HepG2 (cell line): ENCODE measurements around the gene UCKL1. TPM values are rescaled to one million over a fixed set of nuclear protein-coding genes. Genes with fewer than 3 reads are reported as not detected.

Source experiments
- BORCS8-MEF2B ChIP-seq: sonication (generic); formaldehyde crosslinking; IDR thresholded peaks from 2 replicates; pipeline ENCODE4 v1.8.0; 2022; ENCODE audit warnings: mild to moderate bottlenecking, missing genetic modification reagents
- CC2D1A ChIP-seq: sonication (generic); formaldehyde crosslinking; IDR thresholded peaks from 2 replicates; pipeline ENCODE4 v1.8.1; 2023; ENCODE audit warnings: mild to moderate bottlenecking, missing genetic modification reagents
- GATAD2A ChIP-seq: IDR thresholded peaks from 2 replicates; pipeline ENCODE4 v1.6.1; 2016
- HDAC1 ChIP-seq: sonication (generic); formaldehyde crosslinking; IDR thresholded peaks from 2 replicates; pipeline ENCODE4 v1.5.1; 2020; ENCODE audit warnings: mild to moderate bottlenecking, missing genetic modification reagents
- HNRNPLL ChIP-seq: fragments of 200-400 bp; formaldehyde crosslinking; IDR thresholded peaks from 2 replicates; pipeline ENCODE4 v1.6.1; 2017; ENCODE audit warnings: mild to moderate bottlenecking, low read depth, low read length; ENCODE audit not compliant: poor library complexity, severe bottlenecking
- HNRNPUL1 ChIP-seq: fragments of 200-400 bp; formaldehyde crosslinking; IDR thresholded peaks from 2 replicates; pipeline ENCODE4 v1.6.1; 2017; ENCODE audit warnings: low read depth, mild to moderate bottlenecking, low read length, moderate library complexity
- HOXA5 ChIP-seq: sonication (generic); formaldehyde crosslinking; IDR thresholded peaks from 2 replicates; pipeline ENCODE4 v1.4.0; 2020; ENCODE audit warnings: missing genetic modification reagents
- KDM2A ChIP-seq: sonication (generic); formaldehyde crosslinking; IDR thresholded peaks from 2 replicates; pipeline ENCODE4 v1.4.0; 2020; ENCODE audit warnings: low read depth, missing genetic modification reagents, borderline replicate concordance
- KDM3A ChIP-seq: IDR thresholded peaks from 2 replicates; pipeline ENCODE4 v1.6.1; 2018; ENCODE audit warnings: low read depth, missing compliant biosample characterization
- KDM5B ChIP-seq: sonication (generic); formaldehyde crosslinking; IDR thresholded peaks from 2 replicates; pipeline ENCODE4 v1.4.0; 2020; ENCODE audit warnings: missing genetic modification reagents, mild to moderate bottlenecking, borderline replicate concordance
- MED1 ChIP-seq: sonication (generic); formaldehyde crosslinking; IDR thresholded peaks from 2 replicates; pipeline ENCODE4 v1.4.0; 2020; ENCODE audit warnings: missing genetic modification reagents
- MXI1 ChIP-seq: IDR thresholded peaks from 3 replicates; pipeline ENCODE4 v1.6.1; 2012; ENCODE audit warnings: low read depth, low read length, inconsistent platforms, borderline replicate concordance
- NFIB ChIP-seq: sonication (generic); formaldehyde crosslinking; IDR thresholded peaks from 2 replicates; pipeline ENCODE4 v1.9.0; 2021; ENCODE audit warnings: missing genetic modification reagents, mild to moderate bottlenecking, borderline replicate concordance
- NR2C2 ChIP-seq: sonication (generic); formaldehyde crosslinking; IDR thresholded peaks from 2 replicates; pipeline ENCODE4 v1.4.0; 2020; ENCODE audit warnings: missing genetic modification reagents, mild to moderate bottlenecking, moderate library complexity, borderline replicate concordance
- PLRG1 ChIP-seq: fragments of 450-650 bp; conservative IDR thresholded peaks from 2 replicates; pipeline ENCODE4 v1.6.1; 2016
- POGZ ChIP-seq: sonication (generic); formaldehyde crosslinking; IDR thresholded peaks from 2 replicates; pipeline ENCODE4 v1.4.0; 2020; ENCODE audit warnings: mild to moderate bottlenecking, missing genetic modification reagents
- RELA ChIP-seq: sonication (generic); formaldehyde crosslinking; IDR thresholded peaks from 2 replicates; pipeline ENCODE4 v1.4.0; 2020; ENCODE audit warnings: missing genetic modification reagents
- RFX1 ChIP-seq: fragments of 450-650 bp; IDR thresholded peaks from 2 replicates; pipeline ENCODE4 v1.6.1; 2017
- SKI ChIP-seq: fragments of 450-650 bp; IDR thresholded peaks from one replicate; pipeline ENCODE4 v1.6.1; 2018; ENCODE audit warnings: mild to moderate bottlenecking; ENCODE audit not compliant: partially characterized antibody
- SNAPC2 ChIP-seq: sonication (generic); formaldehyde crosslinking; IDR thresholded peaks from 2 replicates; pipeline ENCODE4 v1.8.1; 2022; ENCODE audit warnings: mild to moderate bottlenecking, missing genetic modification reagents
- TEAD2 ChIP-seq: sonication (generic); formaldehyde crosslinking; IDR thresholded peaks from 2 replicates; pipeline ENCODE4 v1.9.0; 2021; ENCODE audit warnings: missing genetic modification reagents
- U2AF2 ChIP-seq: fragments of 200-400 bp; formaldehyde crosslinking; IDR thresholded peaks from 2 replicates; pipeline ENCODE4 v1.6.1; 2017; ENCODE audit warnings: low read depth, mild to moderate bottlenecking, low read length
- ZFP36 ChIP-seq: fragments of 150-350 bp; IDR thresholded peaks from 2 replicates; pipeline ENCODE4 v1.6.1; 2018; ENCODE audit warnings: borderline replicate concordance, low read length, low read depth; ENCODE audit not compliant: partially characterized antibody
- ZHX1 ChIP-seq: sonication (generic); formaldehyde crosslinking; IDR thresholded peaks from 2 replicates; pipeline ENCODE4 v1.8.1; 2022; ENCODE audit warnings: low read depth, mild to moderate bottlenecking, missing genetic modification reagents
- ZNF205 ChIP-seq: IDR thresholded peaks from 2 replicates; pipeline ENCODE4 v1.6.1; 2018; ENCODE audit warnings: missing biosample characterization, missing genetic modification reagents
- ZNF598 ChIP-seq: sonication (generic); formaldehyde crosslinking; IDR thresholded peaks from 2 replicates; pipeline ENCODE4 v1.5.1; 2020; ENCODE audit warnings: mild to moderate bottlenecking, missing genetic modification reagents, borderline replicate concordance
- ZNF607 ChIP-seq: sonication (generic); formaldehyde crosslinking; IDR thresholded peaks from 2 replicates; pipeline ENCODE4 v1.5.1; 2020; ENCODE audit warnings: missing genetic modification reagents, mild to moderate bottlenecking, borderline replicate concordance
- ZNF788 ChIP-seq: sonication (generic); formaldehyde crosslinking; IDR thresholded peaks from 2 replicates; pipeline ENCODE4 v1.5.0; 2020; ENCODE audit warnings: mild to moderate bottlenecking, missing genetic modification reagents, borderline replicate concordance
- polyA plus RNA-seq, 8 experiments: library from polyadenylated mRNA; depleted of rRNA in 3 of 8; stranded (reverse) in 7 of 8; unstranded in 1 of 8; fragments of >200 nt; fragmentation: Illumina TruSeq in 4 of 8; extraction: Trizol in 4 of 8; gene quantifications; 2 replicates each; pipeline versions ENCODE4 v1.2.1 to v1.2.3, GENCODE V29; 2011 to 2016; ENCODE audit warnings: low read depth in 4 of 8, missing spikeins in 1 of 8, mixed read lengths in 1 of 8; ENCODE audit not compliant: insufficient read depth in 1 of 8
- total RNA-seq, 5 experiments: library from RNA; depleted of rRNA; stranded (reverse); fragments of >200 nt; fragmentation: Illumina TruSeq; extraction: Trizol; gene quantifications; 2 replicates each; pipeline ENCODE4 v1.2.3, GENCODE V29; 2016; ENCODE audit warnings: low read depth in 1 of 5
- TF ChIP-seq, protein P1 (sequence below): sonication (generic); formaldehyde crosslinking; IDR thresholded peaks from 2 replicates; pipeline ENCODE4 v1.4.0; 2020; ENCODE audit warnings: mild to moderate bottlenecking, missing genetic modification reagents

The UCKL1 gene
- total and polyA plus RNA-seq, 2 of the 13 experiments (the other 11 are each of a cell fraction or from before 2014, with no cell fraction given): 50.2 to 126 TPM

- peak; percentile 85 for TF ChIP-seq MED1 (CRISPR knock-in tag)
- TF ChIP-seq, protein P1, sequence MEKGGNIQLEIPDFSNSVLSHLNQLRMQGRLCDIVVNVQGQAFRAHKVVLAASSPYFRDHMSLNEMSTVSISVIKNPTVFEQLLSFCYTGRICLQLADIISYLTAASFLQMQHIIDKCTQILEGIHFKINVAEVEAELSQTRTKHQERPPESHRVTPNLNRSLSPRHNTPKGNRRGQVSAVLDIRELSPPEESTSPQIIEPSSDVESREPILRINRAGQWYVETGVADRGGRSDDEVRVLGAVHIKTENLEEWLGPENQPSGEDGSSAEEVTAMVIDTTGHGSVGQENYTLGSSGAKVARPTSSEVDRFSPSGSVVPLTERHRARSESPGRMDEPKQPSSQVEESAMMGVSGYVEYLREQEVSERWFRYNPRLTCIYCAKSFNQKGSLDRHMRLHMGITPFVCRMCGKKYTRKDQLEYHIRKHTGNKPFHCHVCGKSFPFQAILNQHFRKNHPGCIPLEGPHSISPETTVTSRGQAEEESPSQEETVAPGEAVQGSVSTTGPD (CRISPR knock-in tag): no peak; the same call in 1 of the 2 replicates
- no peak for TF ChIP-seq CC2D1A (CRISPR knock-in tag)
- TF ChIP-seq ZNF607 (CRISPR knock-in tag): no peak
- TF ChIP-seq GATAD2A: peak; percentile 87
- peak; percentile 91; the same call in 1 of the 2 replicates for TF ChIP-seq KDM5B (CRISPR knock-in tag)
- peak; percentile 90; the same call in 1 of the 2 replicates for TF ChIP-seq KDM3A (CRISPR knock-in tag)
- no peak for TF ChIP-seq ZFP36
- TF ChIP-seq PLRG1: no peak
- no peak; the same call in 1 of the 2 replicates for TF ChIP-seq HOXA5 (CRISPR knock-in tag)
- TF ChIP-seq POGZ (CRISPR knock-in tag): peak; percentile 59; the same call in 1 of the 2 replicates
- no peak for TF ChIP-seq ZHX1 (CRISPR knock-in tag)
- TF ChIP-seq HNRNPLL: peak; percentile 55
- TF ChIP-seq NR2C2 (CRISPR knock-in tag): peak; percentile 98
- peak; percentile 77 for TF ChIP-seq HDAC1
- TF ChIP-seq HNRNPUL1: no peak
- no peak for TF ChIP-seq TEAD2 (CRISPR knock-in tag)
- peak; percentile 70 for TF ChIP-seq KDM2A
- TF ChIP-seq ZNF205 (CRISPR knock-in tag): no peak
- TF ChIP-seq RFX1: no peak
- TF ChIP-seq ZNF788 (CRISPR knock-in tag): peak; percentile 51; the same call in 1 of the 2 replicates
- no peak for TF ChIP-seq U2AF2
- TF ChIP-seq ZNF598 (CRISPR knock-in tag): no peak
- TF ChIP-seq BORCS8-MEF2B: peak; percentile 82
- TF ChIP-seq SKI: no peak
- TF ChIP-seq RELA (CRISPR knock-in tag): peak; percentile 69; the same call in 1 of the 2 replicates
- TF ChIP-seq MXI1: peak; percentile 71; the same call in 1 of the 3 replicates
- TF ChIP-seq NFIB (CRISPR knock-in tag): no peak
- TF ChIP-seq SNAPC2 (CRISPR knock-in tag): peak; percentile 67; the same call in 1 of the 2 replicates
Measured at GRCh38 chr20:63968928-63969760, 12.9 kb upstream of the UCKL1 start (continued).
